ENCODE data around the gene ZNF768.
"Not testable (repeated sequence)": the region's sequence is repeated elsewhere in the genome, so short reads cannot be mapped to it uniquely, and the experiment has no call there.

Gene ZNF768

GRCh38 chr16:30532285-30533145 is 6.1 kb upstream of the ZNF768 start:
- no peak for DNase-seq

GRCh38 chr16:30530163-30531037 is 4.0 kb upstream of the ZNF768 start:
- no peak for DNase-seq

- DNase-seq = no peak
Measured at GRCh38 chr16:30528799-30529457, 2.6 kb upstream of the ZNF768 start.

GRCh38 chr16:30527635-30528178 is 1.3 kb upstream of the ZNF768 start:
- DNase-seq = no peak

GRCh38 chr16:30526823-30527634 is 663 bp upstream of the ZNF768 start:
- DNase-seq = peak; percentile 96

- DNase-seq = no peak
Measured at GRCh38 chr16:30525844-30526136, 576 bp downstream of the ZNF768 start.

GRCh38 chr16:30524575-30525568 is 1.5 kb downstream of the ZNF768 start:
- no peak for DNase-seq

GRCh38 chr16:30523768-30524574 is 2.4 kb downstream of the ZNF768 start:
- no peak for DNase-seq

GRCh38 chr16:30522702-30523463 is 3.5 kb downstream of the ZNF768 start:
- DNase-seq = not testable (repeated sequence)

- DNase-seq = no peak
Measured at GRCh38 chr16:30521873-30522641, 4.3 kb downstream of the ZNF768 start.

GRCh38 chr16:30521476-30521872 is 4.9 kb downstream of the ZNF768 start:
- DNase-seq = no peak

- DNase-seq = no peak
Measured at GRCh38 chr16:30519120-30520049, 7.0 kb downstream of the ZNF768 start.

GRCh38 chr16:30518552-30518951 is 7.8 kb downstream of the ZNF768 start:
- DNase-seq = no peak

GRCh38 chr16:30515275-30515674 is 11.1 kb downstream of the ZNF768 start:
- DNase-seq = no peak

GRCh38 chr16:30511509-30511908 is 14.9 kb downstream of the ZNF768 start:
- DNase-seq = no peak

GRCh38 chr16:30510376-30510938 is 15.9 kb downstream of the ZNF768 start:
- DNase-seq = no peak
